H1 (cell line): Measurements from ENCODE around the gene BABAM1. TPM values are rescaled to one million over a fixed set of nuclear protein-coding genes. Genes with fewer than 3 reads are reported as not detected.

Experiments
- CTCF ChIA-PET: fragments of 300-600 bp; sonication (Branson Sonifier 250); formaldehyde crosslinking; loops from one replicate; lab custom pipeline; 2021; ENCODE audit not compliant: partially characterized antibody; lab: Charles Lee
- POLR2A ChIA-PET: fragments of 300-600 bp; sonication (Branson Sonifier 250); formaldehyde crosslinking; loops from one replicate; lab custom pipeline; 2021; ENCODE audit warnings: inconsistent platforms; ENCODE audit not compliant: partially characterized antibody; lab: Charles Lee
- DNase-seq, 2 experiments: peaks; one replicate each; pipeline versions ENCODE4 v3.0.0 to v3.0.0-alpha.2; 2010 to 2022; ENCODE audit warnings: low spot score in 2 of 2, low read depth in 1 of 2, mixed read lengths in 1 of 2
- FAIRE-seq: peaks from 2 replicates; lab custom pipeline; 2011; peaks lifted over from hg19 to GRCh38; lab: Jason Lieb, UNC
- H2AFZ ChIP-seq: 2 replicates; pipeline ENCODE4 v1.8.1; 2012; ENCODE audit warnings: low read length, inconsistent platforms
- H2AK5ac ChIP-seq: 2 replicates; pipeline ENCODE4 v1.6.1; 2013; ENCODE audit warnings: low read depth, low read length
- H2BK120ac ChIP-seq: replicated peaks from 2 replicates; pipeline ENCODE3; 2013; ENCODE audit warnings: low read depth, low read length, inconsistent platforms
- H2BK12ac ChIP-seq: 2 replicates; pipeline ENCODE4 v1.6.1; 2013; ENCODE audit warnings: low read depth, low read length
- H2BK15ac ChIP-seq: 2 replicates; pipeline ENCODE4 v1.6.1; 2013; ENCODE audit warnings: low read length
- H2BK20ac ChIP-seq: 2 replicates; pipeline ENCODE4 v1.6.1; 2013; ENCODE audit warnings: low read length
- H2BK5ac ChIP-seq: 2 replicates; pipeline ENCODE4 v1.6.1; 2013; ENCODE audit warnings: low read depth, low read length
- H3K14ac ChIP-seq: 2 replicates; pipeline ENCODE4 v1.6.1; 2013; ENCODE audit warnings: inconsistent platforms; ENCODE audit not compliant: insufficient read length
- H3K18ac ChIP-seq: 2 replicates; pipeline ENCODE4 v1.6.1; 2013; ENCODE audit warnings: low read length; ENCODE audit errors: extremely low read depth
- H3K23ac ChIP-seq: 2 replicates; pipeline ENCODE4 v1.6.1; 2013; ENCODE audit warnings: inconsistent platforms; ENCODE audit not compliant: insufficient read length
- H3K23me2 ChIP-seq: 2 replicates; pipeline ENCODE4 v1.6.1; 2013; ENCODE audit warnings: low read depth, low read length
- H3K27ac ChIP-seq: 2 replicates; pipeline ENCODE4 v1.6.1; 2011; ENCODE audit warnings: low read depth, low read length, inconsistent platforms
- H3K27me3 ChIP-seq, 4 experiments: replicated peaks in 1 of 4; 1 replicate in 1 of 4; 2 replicates in 3 of 4; pipeline versions ENCODE4 v1.6.1 to v1.8.1; 2011 to 2013; ENCODE audit warnings: low read length in 3 of 4, mild to moderate bottlenecking in 3 of 4, inconsistent platforms in 2 of 4, mixed read lengths in 2 of 4, moderate library complexity in 1 of 4; ENCODE audit not compliant: control insufficient read depth in 3 of 4, insufficient read depth in 3 of 4; ENCODE audit errors: extremely low read depth in 1 of 4
- H3K36me3 ChIP-seq, 4 experiments: 2 replicates each; pipeline versions ENCODE4 v1.6.1 to v1.8.1; 2011 to 2013; ENCODE audit warnings: mild to moderate bottlenecking in 4 of 4, low read length in 3 of 4, moderate library complexity in 2 of 4, control low read depth in 1 of 4, inconsistent platforms in 1 of 4; ENCODE audit not compliant: insufficient read depth in 4 of 4, control insufficient read depth in 2 of 4
- H3K4ac ChIP-seq: replicated peaks from 2 replicates; pipeline ENCODE3; 2013; ENCODE audit warnings: low read length, low read depth, mixed read lengths, inconsistent platforms; ENCODE audit not compliant: insufficient read length
- H3K4me1 ChIP-seq, 4 experiments: replicated peaks in 1 of 4; 1 replicate in 1 of 4; 2 replicates in 3 of 4; pipeline versions ENCODE4 v1.6.1 to v1.8.1; 2011 to 2013; ENCODE audit warnings: low read length in 3 of 4, inconsistent platforms in 2 of 4, mixed read lengths in 1 of 4; ENCODE audit not compliant: insufficient read depth in 4 of 4, control insufficient read depth in 3 of 4
- H3K4me2 ChIP-seq, 2 experiments: 2 replicates each; pipeline versions ENCODE4 v1.6.1 to v1.8.1; 2011 to 2013; ENCODE audit warnings: low read depth in 2 of 2, low read length in 2 of 2, control low read depth in 1 of 2, inconsistent platforms in 1 of 2, mild to moderate bottlenecking in 1 of 2; ENCODE audit not compliant: insufficient read depth in 1 of 2
- H3K4me3 ChIP-seq, 4 experiments: fragments of 200-600, 300-600 bp in 1 of 4; sonication (generic), shearing (Covaris generic), sonication (Bioruptor Twin) in 1 of 4; 2 replicates each; pipeline versions ENCODE4 v1.5.1 to v1.8.1; 2011 to 2016; ENCODE audit warnings: low read length in 4 of 4, low read depth in 3 of 4, control low read depth in 2 of 4, inconsistent platforms in 2 of 4, mild to moderate bottlenecking in 2 of 4, mixed read lengths in 1 of 4, moderate library complexity in 1 of 4; ENCODE audit not compliant: insufficient read depth in 2 of 4; ENCODE audit errors: extremely low read depth in 1 of 4
- H3K56ac ChIP-seq: replicated peaks from 2 replicates; pipeline ENCODE3; 2013; ENCODE audit warnings: low read depth, mild to moderate bottlenecking, mixed read lengths, low read length, inconsistent platforms; ENCODE audit not compliant: insufficient read length
- H3K79me1 ChIP-seq: 2 replicates; pipeline ENCODE4 v1.6.1; 2013; ENCODE audit warnings: low read depth, low read length, control low read depth
- H3K79me2 ChIP-seq, 2 experiments: 2 replicates each; pipeline versions ENCODE4 v1.6.1 to v1.8.1; 2012 to 2013; ENCODE audit warnings: low read length in 2 of 2, mild to moderate bottlenecking in 2 of 2, inconsistent platforms in 1 of 2; ENCODE audit not compliant: insufficient read depth in 2 of 2, control insufficient read depth in 1 of 2
- H3K9ac ChIP-seq, 4 experiments: replicated peaks in 1 of 4; 1 replicate in 1 of 4; 2 replicates in 3 of 4; pipeline versions ENCODE4 v1.6.1 to v1.8.1; 2011 to 2013; ENCODE audit warnings: low read depth in 3 of 4, low read length in 3 of 4, control low read depth in 2 of 4, mild to moderate bottlenecking in 2 of 4, moderate library complexity in 2 of 4, inconsistent platforms in 1 of 4; ENCODE audit errors: extremely low read depth in 1 of 4
- H3K9me3 ChIP-seq, 2 experiments: 2 replicates each; pipeline versions ENCODE4 v1.6.1 to v1.8.1; 2012 to 2013; ENCODE audit warnings: mild to moderate bottlenecking in 2 of 2, moderate library complexity in 2 of 2, control low read depth in 1 of 2, inconsistent platforms in 1 of 2, low read depth in 1 of 2, low read length in 1 of 2, mixed read lengths in 1 of 2; ENCODE audit not compliant: insufficient read depth in 2 of 2
- H4K20me1 ChIP-seq, 2 experiments: replicated peaks in 1 of 2; 2 replicates each; pipeline versions ENCODE3 to v1.8.1; 2011 to 2013; ENCODE audit warnings: inconsistent platforms in 2 of 2, low read length in 2 of 2, mild to moderate bottlenecking in 1 of 2; ENCODE audit not compliant: insufficient read depth in 2 of 2, control insufficient read depth in 1 of 2
- H4K5ac ChIP-seq: 2 replicates; pipeline ENCODE4 v1.6.1; 2013; ENCODE audit warnings: low read length, low read depth, mixed read lengths, inconsistent platforms; ENCODE audit not compliant: insufficient read length
- H4K8ac ChIP-seq: 2 replicates; pipeline ENCODE4 v1.8.0; 2013; ENCODE audit warnings: mild to moderate bottlenecking, moderate library complexity, low read length, inconsistent platforms; ENCODE audit not compliant: insufficient read depth; ENCODE audit errors: extremely low read depth
- H4K91ac ChIP-seq: replicated peaks from 2 replicates; pipeline ENCODE3; 2013; ENCODE audit warnings: low read length, mixed read lengths, inconsistent platforms; ENCODE audit not compliant: insufficient read length
- CEBPB ChIP-seq: IDR thresholded peaks from 2 replicates; pipeline ENCODE4 v1.6.1; 2012; ENCODE audit warnings: low read depth, low read length
- E2F6 ChIP-seq: IDR thresholded peaks from 2 replicates; pipeline ENCODE4 v1.6.1; 2012; ENCODE audit warnings: inconsistent platforms
- GABPA ChIP-seq: IDR thresholded peaks from 2 replicates; pipeline ENCODE4 v1.6.1; 2011; ENCODE audit warnings: mild to moderate bottlenecking, low read length, moderate library complexity, borderline replicate concordance; ENCODE audit not compliant: insufficient read depth
- KDM1A ChIP-seq: fragments of 200-600, 300-600 bp; sonication (generic); IDR thresholded peaks from 2 replicates; pipeline ENCODE4 v1.7.1; 2016; ENCODE audit warnings: mild to moderate bottlenecking, low read length, borderline replicate concordance
- POLR2AphosphoS5 ChIP-seq: IDR thresholded peaks from 2 replicates; pipeline ENCODE4 v1.6.1; 2011; ENCODE audit warnings: low read depth, low read length
- RFX5 ChIP-seq: IDR thresholded peaks from 2 replicates; pipeline ENCODE4 v1.6.1; 2011; ENCODE audit warnings: low read depth, low read length, improper control_type of control experiment, borderline replicate concordance
- RXRA ChIP-seq: IDR thresholded peaks from 2 replicates; pipeline ENCODE4 v1.6.1; 2011; ENCODE audit warnings: low read depth, mild to moderate bottlenecking, low read length, moderate library complexity; ENCODE audit not compliant: insufficient read depth
- TBP ChIP-seq: IDR thresholded peaks from 2 replicates; pipeline ENCODE4 v1.6.1; 2011; ENCODE audit warnings: low read depth, low read length, improper control_type of control experiment
- WGBS, 2 experiments: shearing (Covaris generic) in 1 of 2; methylation state at CpG; one replicate each; pipeline versions ENCODE4 v1.1.6 to v1.1.7; 2013 to 2015; ENCODE audit warnings: low lambda C conversion rate in 2 of 2, mixed read lengths in 2 of 2, inconsistent platforms in 1 of 2, low coverage in 1 of 2, missing lambda C conversion rate in 1 of 2; ENCODE audit not compliant: insufficient replicate concordance in 2 of 2, insufficient coverage in 1 of 2, insufficient read length in 1 of 2; ENCODE audit errors: extremely low coverage in 1 of 2, missing lambda C conversion rate in 1 of 2; 5-methylcytosine and 5-hydroxymethylcytosine counted together
- polyA plus RNA-seq, 7 experiments: library from polyadenylated mRNA; depleted of rRNA in 3 of 7; stranded (reverse) in 5 of 7; unstranded in 2 of 7; fragments of >200 nt in 5 of 7; fragments of 200-250 nt in 2 of 7; gene quantifications; 1 replicate in 5 of 7; 2 replicates in 1 of 7; 4 replicates in 1 of 7; pipeline versions ENCODE4 v1.2.1 to v1.2.3, GENCODE V29; 2011 to 2013; ENCODE audit warnings: missing spikeins in 2 of 7, mixed read lengths in 2 of 7
- total RNA-seq: library from RNA; stranded (reverse); fragmentation: NEBNext Ultra II Directional; extraction: Animal tissue kit (Norgen Biotek cat#: 25700); gene quantifications from 2 replicates; pipeline ENCODE4 v1.2.1, GENCODE V29; 2021

BABAM1 gene
- total and polyA plus RNA-seq, 2 of the 8 experiments (the other 6 are each of a cell fraction or from before 2014, with no cell fraction given), result 127 to 133 TPM

- Histone ChIP-seq H3K36me3 (peaks cover 0 to 16% (median 3%) of the 10 kb centered on the region in 4 experiments; a peak in 4 of 8 replicates), H4K5ac (no peak overlapping the region), H3K23me2 (peaks cover 2% of the 10 kb centered on the region; the same call in 1 of the 2 replicates), H3K18ac (0 out of 2 replicates have a peak overlapping the region, but pooled peaks have one; percentile 24), H3K27me3 (no peaks in the 10 kb centered on the region), H4K20me1 (peaks cover 13 to 15% of the 10 kb centered on the region in 2 experiments), H4K8ac (no peak overlapping the region), H2BK120ac (no peak overlapping the region), H3K4me1 (peaks cover 3 to 23% (median 15%) of the 10 kb centered on the region in 4 experiments), H2AK5ac (peak overlapping the region; percentile 65; the same call in 1 of the 2 replicates), H2BK12ac (no peak overlapping the region; the same call in 1 of the 2 replicates), H2BK5ac (peak overlapping the region; percentile 87; the same call in 1 of the 2 replicates), H3K23ac (no peak overlapping the region), H3K14ac (no peak overlapping the region), H3K79me1 (peaks cover 12% of the 10 kb centered on the region), H2AFZ (no peak overlapping the region), H3K27ac (no peak overlapping the region; the same call in 1 of the 2 replicates), H4K91ac (no peak overlapping the region), H3K9me3 (no peaks in the 10 kb centered on the region), H3K79me2 (peaks cover 26 to 54% of the 10 kb centered on the region in 2 experiments; a peak in 3 of 4 replicates), H2BK15ac (0 out of 2 replicates have a peak overlapping the region, but pooled peaks have one; percentile 18), H3K4ac (no peak overlapping the region), H3K4me3 (peak overlapping the region in 2 of 4 experiments; percentile 4 to 83; a peak in 3 of 8 replicates), H3K4me2 (peak overlapping the region; percentile 74 to 83; a peak in 3 of 4 replicates), H3K9ac (peak overlapping the region in 1 of 4 experiments; percentile 6; a peak in 1 of 7 replicates), H2BK20ac (no peak overlapping the region), H3K56ac (no peak overlapping the region)
- FAIRE-seq (no peak), DNase-seq (no peak)
- ChIA-PET POLR2A (interaction anchor here (0.6 to 6.4 kb wide), 16 partner anchors 10 to 49 kb away, joined by 3 to 118 read pairs (median 4); partner anchors contain the start of genes ANKLE1, BABAM1, OCEL1 and USE1), CTCF (interaction anchor here (1.0 to 1.9 kb wide), 9 partner anchors 8 to 61 kb away, joined by 3 to 7 read pairs (median 3); partner anchors contain the start of genes ABHD8, BABAM1 and USE1)
- WGBS, 2 experiments, result 76% methylated on average over 8 of the region's 8 CpGs; no CpG with 5 or more reads in 1 of the 2 experiments
- TF ChIP-seq RXRA (no peak), POLR2AphosphoS5 (0 out of 2 replicates have a peak, but pooled peaks have one; percentile 22), GABPA (no peak), KDM1A (peak; percentile 71; the same call in 1 of the 2 replicates), E2F6 (no peak), CEBPB (no peak), TBP (no peak), RFX5 (no peak)
Observed at GRCh38 chr19:17242431-17243208, 24.6 kb upstream of the BABAM1 start.
